Breast epithelium (tissue), 3 donors: ENCODE measurements around the gene CXCL14.

Experiments
- POLR2A ChIP-seq: fragments of 450-650 bp; IDR thresholded peaks from one replicate; pipeline ENCODE4 v1.6.1; 2016; ENCODE audit warnings: antibody characterized with exemption, mild to moderate bottlenecking, moderate library complexity
- POLR2AphosphoS5 ChIP-seq, 3 donors: sonication (generic); formaldehyde crosslinking; IDR thresholded peaks; one replicate each; pipeline ENCODE4 v1.6.1; 2017; ENCODE audit warnings: antibody characterized with exemption in 3 of 3
- TF ChIP-seq, protein P1 (sequence below), 3 donors: fragments of 450-650 bp; IDR thresholded peaks; one replicate each; pipeline ENCODE4 v1.5.1; 2016 to 2017; ENCODE audit warnings: antibody characterized with exemption in 3 of 3, mild to moderate bottlenecking in 3 of 3, moderate library complexity in 3 of 3

DNA sequence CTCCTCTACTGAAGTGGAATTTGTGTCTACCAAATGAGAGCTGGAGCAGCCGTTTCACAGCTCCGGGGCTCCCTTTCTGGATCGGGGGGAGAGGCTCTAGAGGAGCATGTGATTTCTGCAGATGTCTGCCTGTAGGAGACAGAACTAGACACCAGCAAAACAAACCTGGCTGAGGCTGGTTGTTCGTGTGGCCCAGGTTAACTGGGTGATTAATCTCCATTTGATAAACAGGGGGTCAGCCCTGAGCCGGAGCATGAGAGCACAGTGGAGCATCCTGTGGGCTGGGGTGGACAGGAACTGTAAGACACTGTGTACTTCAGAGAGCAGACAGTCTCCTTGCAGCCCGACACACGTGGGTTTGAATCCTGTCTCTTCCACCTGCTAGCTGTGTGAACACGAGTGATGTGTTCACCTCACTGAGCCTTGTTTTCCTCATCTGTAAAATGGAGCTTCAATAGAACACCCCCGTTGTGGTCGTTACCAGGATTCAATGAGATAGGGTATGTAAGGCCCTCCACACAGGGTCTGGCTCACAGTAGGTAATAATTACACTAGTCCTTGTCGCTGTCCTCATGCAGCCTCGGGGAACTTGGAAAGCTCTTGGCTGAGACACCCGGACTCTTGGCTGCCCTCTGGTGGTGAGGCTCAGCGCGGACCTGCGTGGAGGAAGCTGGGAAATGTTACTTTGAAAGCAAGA is 12.9 kb downstream of the CXCL14 start:
- TF ChIP-seq, protein P1, sequence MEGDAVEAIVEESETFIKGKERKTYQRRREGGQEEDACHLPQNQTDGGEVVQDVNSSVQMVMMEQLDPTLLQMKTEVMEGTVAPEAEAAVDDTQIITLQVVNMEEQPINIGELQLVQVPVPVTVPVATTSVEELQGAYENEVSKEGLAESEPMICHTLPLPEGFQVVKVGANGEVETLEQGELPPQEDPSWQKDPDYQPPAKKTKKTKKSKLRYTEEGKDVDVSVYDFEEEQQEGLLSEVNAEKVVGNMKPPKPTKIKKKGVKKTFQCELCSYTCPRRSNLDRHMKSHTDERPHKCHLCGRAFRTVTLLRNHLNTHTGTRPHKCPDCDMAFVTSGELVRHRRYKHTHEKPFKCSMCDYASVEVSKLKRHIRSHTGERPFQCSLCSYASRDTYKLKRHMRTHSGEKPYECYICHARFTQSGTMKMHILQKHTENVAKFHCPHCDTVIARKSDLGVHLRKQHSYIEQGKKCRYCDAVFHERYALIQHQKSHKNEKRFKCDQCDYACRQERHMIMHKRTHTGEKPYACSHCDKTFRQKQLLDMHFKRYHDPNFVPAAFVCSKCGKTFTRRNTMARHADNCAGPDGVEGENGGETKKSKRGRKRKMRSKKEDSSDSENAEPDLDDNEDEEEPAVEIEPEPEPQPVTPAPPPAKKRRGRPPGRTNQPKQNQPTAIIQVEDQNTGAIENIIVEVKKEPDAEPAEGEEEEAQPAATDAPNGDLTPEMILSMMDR (IDR thresholded peaks at IDR 0.05), result peak; percentile 25 to 78 (median 63)
- TF ChIP-seq POLR2A (no peak), POLR2AphosphoS5 (IDR thresholded peaks at IDR 0.05) (no peak)
